GM18520 (cell line): ENCODE results near the gene AGPS.
"Not testable (repeated sequence)": the region's sequence is repeated elsewhere in the genome, so short reads cannot be mapped to it uniquely, and the experiment has no call there.

Source experiments
- ATAC-seq: cut with Tn5 transposase; IDR thresholded peaks from one replicate; pipeline ENCODE4 v1.9.1; 2021; ENCODE audit not compliant: unreplicated experiment

AGPS gene

DNA sequence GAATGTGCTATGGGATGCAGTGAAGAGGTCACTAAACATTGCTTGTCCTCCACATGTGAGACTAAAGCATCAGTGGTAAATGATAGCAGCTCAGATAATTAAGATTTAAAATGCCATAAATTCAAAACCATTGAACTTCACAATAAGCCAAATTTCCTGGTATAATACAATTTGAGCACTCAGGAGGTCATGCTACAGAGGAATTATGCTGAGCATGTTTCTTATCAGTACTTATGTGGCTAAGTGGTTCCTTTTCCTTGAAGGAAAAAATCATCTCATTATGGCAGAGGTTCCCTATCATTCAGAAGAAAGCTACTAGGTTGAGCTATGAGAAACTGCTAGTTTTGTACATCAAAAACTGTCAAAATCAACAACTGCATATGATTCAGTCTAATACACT is 156.6 kb downstream of the AGPS start:
- no peak for ATAC-seq

DNA sequence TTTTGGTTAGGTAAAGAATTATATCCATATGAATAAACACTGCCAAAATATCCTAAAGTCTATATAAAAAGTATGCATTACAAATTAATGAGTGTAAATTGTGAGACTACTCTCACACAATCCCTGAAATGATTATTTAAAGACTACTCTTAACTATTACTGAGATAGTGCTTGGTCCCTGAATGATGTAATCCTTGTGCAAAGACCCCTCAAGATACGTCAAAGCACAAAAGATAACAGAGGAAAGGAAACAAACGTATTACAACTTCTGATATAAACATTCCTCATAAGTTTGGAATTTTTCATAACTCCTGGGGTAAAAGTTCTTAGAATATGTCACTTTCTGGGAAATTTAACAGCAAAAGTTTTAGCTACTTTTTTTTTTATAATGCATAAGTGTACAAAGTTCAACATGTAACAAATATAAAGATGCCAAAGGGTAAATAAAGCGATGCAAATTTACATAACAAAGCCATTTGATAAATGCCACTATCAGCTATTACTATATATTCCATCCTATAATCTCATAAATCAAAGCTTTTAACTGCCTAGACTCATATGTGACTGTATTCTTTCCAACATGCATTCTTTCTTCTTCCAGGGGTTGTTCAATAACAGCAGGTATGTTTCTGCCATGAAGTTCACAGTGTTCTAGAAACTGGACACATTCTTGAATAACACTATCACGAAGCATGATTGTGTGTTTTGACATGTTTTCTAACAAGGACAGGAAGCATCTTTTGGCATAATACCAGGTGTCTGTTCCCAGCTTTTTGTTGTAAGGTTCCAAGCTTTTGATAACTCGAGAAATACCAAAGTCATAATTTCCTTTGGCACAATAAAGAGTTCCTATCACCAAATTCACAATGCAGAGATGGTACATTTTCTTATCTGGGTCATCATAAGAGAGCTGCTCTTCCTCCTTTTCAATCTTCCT is 158.0 kb downstream of the AGPS start:
- ATAC-seq, result no peak

DNA sequence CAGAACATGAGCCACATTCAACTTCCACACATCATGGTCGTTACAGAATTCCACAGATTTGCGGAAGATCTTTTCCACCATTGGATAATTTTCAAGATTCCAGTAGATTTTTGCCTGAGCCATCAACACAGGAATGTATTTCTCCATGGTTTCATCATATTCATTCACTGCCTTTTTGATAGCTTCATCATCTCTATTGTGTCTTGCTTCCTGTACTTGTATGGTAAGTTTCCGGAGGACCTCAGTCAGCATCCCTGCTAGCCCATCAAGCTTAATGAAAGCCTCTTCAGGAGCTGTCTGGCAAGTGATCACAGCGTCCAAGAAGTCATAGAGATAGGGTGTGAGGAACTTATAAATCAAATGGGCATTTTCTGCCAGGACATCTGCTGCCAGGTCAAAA is 158.8 kb downstream of the AGPS start:
- not testable (repeated sequence) for ATAC-seq

DNA sequence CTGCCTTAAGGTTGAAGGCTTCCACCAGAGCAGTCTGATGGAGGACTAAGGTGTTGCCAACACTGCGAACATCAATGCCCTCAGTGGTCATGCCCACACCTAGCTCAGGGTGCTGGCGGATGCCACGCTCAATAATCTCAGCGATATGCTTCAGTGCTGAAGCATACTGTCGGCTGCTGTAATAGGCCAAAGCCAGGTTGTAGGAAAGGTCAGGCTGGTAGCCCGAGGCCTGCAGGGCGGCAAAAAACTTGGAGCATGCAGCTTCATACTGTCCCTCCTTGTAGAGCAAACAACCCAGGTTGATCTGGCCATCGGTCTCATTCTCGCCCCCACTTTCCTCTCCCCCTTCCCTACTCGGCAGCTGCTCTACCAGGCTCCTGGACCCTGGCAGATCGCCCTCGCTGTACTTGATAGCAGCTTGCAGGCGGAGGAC is 159.4 kb downstream of the AGPS start:
- ATAC-seq, result no peak

DNA sequence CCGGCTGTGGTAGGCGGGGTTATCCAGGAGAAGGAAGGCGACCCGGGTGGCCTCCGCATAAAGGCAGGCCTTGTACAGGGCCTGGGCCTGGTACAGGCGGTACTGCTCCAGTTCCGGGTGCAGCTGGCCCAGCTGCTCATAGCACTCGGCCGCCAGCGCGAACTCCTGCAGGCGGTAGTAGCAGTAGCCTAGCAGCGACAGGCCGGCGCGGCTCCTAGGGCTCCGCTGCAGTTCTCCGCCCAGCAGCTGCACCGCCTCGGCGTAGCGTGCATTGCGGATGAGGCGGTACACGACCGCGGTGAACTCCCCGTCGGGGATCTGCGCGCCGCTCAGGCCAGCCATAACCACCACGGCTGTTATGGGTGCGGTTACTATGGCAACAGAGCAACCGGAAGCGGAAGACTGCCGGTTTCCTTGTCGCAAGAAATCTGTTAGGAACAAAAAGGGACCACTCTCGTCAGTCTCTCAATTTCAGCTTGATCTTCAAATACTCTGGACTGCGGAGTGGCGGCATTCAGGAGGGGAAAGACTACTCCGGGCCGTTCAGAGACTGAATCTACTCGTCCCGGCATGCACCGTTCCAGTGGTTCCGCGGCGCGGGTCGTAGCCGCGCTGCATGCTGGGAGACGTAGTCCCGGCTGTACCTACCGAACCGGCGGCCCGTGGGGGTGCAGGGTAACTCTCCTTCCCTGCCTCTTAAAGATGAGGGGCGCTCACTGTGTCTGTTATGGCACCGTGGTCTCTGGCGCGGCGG is 160.0 kb downstream of the AGPS start:
- peak; percentile 88 for ATAC-seq

DNA sequence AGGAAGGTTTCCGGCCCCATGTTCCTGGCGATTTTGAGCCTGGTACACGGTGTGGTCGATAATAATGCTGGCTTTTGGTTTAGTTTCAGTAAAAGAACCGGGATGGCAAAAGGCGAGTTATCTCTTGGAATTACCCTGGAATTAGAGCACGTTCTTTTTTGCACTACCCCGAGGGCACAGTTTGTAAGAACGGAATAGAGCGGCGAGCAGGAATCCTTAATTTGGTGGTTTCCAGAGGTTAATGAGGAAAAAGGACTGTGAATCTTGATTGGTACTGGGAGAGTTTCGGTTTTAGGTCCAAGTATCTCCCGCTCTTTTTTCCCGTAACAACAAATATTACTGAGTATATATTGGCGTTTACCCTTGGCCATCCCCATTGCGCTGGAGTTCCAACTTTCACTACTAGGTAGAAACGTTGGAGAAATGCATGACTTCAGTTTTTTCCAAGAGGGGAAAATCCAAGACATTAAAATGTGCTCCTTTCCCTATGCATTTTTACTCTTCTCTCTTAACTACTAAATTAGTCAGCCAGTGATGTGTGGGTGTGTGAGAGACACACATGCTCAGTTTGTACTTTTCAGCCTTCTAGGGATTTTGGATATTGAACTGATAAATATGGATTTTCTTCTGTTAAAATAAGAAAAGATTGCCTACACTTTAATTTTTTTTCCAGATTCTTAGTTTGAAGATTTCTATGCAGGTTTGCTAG is 160.8 kb downstream of the AGPS start:
- no peak for ATAC-seq

DNA sequence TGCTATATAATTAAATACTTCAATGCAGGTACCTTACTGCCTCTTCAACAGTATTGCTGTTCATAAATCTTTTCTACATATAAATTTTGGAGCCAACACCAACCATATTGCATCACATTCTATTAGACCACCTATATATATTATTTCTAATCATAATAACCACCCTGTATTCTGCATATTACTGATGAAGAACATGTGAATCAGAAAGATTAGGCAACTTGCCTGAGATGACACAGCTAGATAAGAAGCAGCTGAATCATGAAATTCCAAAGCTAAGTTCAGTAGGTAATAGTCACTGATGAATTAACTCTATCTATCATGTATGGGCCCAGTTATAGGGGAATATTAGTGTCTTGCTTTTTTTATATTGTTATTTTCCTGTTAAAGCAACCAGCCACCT is 161.8 kb downstream of the AGPS start:
- ATAC-seq, result no peak

DNA sequence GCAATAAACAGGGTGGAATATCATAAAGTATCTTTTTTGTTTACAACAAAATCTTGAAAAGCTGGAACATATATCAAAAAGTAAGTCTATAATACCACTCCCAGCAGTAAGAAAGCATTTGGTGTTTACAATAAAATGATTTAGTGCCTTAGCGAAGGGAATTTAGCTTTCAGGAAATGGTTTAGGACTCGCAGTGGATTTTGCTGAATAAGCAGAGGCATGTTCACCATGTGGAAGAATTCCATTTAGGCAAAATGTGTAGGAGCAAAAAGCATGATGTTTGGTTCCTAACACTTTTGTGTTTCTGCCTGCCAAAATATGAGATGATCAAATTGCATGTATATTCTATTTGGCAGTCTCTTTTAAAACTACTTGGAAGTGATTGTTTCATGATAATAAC is 163.6 kb downstream of the AGPS start:
- ATAC-seq, result no peak

DNA sequence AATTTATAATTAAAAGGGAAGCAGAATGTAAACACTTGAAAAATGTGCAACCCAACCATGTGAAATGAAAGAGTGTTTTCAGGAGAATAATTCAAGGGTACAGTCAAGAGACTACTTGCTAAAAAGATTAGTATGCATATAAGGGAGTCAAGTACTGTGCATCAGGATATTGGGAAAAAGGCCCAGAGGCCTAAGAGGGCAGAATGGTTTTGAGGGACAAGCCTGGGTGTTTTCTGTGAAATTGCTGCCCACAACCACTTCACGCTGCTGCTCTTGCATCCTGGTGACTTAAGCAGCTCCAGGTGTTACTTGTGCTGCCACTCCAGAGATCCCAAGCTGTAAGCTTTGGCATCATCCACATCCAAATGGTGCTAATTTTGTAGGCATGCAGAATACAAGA is 165.2 kb downstream of the AGPS start:
- ATAC-seq, result no peak

DNA sequence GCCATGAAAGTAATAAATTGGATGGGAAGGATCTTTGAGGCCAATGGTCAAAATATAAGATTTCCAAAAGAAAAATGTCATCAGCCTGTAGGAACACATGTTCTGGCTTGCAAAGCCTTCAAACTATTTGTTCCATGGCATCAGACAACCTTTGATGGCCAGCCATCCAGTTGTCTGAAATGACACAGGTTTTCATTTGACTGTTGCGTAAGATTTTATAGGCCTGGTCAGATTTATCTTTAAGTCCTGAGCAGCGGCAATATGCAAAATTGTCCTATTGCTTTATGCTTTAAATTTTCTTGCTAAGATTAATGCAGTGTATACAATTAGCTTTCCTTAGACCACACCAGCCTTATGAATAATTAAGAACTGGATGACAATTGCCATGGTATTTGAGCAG is 167.1 kb downstream of the AGPS start:
- no peak for ATAC-seq

DNA sequence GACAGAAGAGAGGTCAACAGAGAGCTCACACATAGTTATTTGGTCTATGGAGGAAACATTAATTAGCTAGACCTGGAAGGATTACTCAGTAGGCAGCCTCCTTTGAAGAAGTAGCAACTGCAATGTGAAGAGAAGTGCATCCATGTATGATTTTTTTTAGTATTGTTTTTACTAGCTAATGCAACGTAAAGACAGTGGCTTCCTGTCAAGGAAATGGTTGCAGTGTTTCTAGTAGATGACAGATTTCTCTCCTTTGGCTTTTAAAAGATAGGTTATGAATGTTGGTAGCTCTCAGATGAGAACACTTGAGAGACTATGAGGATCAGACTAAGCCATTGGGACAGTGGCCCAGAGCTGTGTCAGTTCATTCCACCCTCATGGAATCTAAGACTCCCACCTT is 175.8 kb downstream of the AGPS start:
- no peak for ATAC-seq

DNA sequence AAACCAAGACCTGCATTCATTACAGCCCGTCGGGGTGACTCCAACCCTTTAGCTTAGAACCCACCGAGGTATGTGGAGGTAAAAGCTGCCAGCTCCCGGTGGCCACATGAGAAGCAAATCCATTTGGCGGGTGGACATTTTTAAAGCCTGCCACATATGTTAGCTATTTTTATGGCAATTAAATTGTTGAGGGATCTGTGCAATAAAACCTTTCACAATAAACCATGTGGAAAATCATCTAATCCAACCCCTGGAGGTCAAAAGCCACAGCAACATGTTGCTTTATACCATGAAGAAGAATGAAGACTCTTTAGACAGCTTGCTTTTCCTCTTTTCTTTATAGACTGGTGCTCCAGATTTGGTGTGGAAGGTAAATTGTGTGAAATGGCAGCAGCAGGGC is 176.3 kb downstream of the AGPS start:
- no peak for ATAC-seq

DNA sequence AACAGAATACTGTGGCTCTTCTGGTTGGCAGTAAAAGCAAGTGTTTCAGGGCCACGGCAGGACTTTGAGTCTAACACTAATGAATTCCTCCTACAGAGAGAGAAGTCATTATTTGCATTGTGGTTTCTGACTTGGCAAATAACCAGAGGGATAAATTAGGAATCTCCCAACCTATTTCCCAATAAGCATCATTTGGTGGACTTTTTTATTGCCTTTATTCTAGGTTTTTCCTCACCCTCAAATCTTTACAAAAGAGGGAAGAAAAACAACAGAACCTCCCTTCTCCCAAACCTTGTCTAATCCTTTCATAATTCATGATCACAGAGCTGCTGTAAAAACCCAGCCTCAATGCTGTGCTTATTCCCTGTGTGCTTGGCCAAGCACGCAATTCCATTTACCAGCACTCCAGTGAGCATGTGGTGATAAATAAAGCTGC is 179.7 kb downstream of the AGPS start:
- ATAC-seq, result no peak

DNA sequence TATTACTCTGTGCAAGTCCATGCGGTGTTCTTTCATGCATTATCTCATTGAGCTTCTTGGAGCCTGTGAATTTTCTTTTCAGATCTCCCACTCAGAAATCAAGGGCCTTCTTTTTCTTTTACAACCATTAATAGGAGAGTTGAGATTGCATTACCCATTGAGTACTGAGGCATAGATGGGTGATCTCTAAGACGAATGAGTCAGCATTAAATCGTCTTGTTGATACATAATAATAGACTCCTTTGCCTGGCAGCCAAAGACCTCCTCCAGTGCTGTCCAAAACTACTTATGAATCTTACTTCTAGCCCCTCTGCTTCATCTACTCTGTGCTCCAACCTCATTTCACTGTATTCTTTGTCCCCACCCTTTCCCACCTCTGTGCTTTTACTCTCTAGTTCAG is 180.5 kb downstream of the AGPS start:
- no peak for ATAC-seq

DNA sequence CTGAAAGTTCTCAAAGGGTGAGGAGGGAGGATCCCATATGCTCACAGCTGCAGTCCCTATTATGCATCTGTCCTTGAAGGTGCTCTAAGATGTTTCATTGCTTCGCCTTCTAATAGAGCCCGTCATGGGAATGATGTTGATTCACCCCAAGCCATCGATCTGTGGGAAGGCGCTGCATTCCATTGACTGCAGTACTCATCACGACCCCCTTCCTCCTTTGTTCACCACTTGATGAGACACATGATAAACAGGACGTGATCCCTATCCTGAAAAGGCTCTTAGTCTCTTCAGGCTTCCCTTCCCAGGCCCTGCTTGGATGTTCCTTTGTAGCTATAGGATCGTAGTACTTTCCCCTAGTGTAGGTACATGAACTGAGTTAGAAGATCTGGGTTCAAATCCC is 181.8 kb downstream of the AGPS start:
- no peak for ATAC-seq

DNA sequence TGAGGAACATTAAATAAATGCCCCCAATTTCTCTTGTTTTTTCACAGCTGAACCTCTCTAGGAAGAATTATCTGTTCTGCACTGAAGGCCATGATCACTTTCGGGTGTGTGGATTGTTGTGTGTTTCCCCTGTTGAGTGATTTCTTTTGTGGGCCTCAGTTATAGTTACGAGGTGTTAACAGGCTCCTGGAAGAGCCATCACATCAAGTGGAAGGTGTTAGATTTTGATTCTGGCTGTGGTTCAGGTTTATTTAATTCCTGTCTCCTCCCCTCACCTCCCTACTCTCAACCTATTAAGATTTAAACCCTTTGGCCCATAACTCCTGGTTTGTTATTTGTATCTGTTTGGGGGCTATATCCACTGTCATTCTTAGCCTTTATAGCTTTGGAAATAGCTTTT is 182.8 kb downstream of the AGPS start:
- no peak for ATAC-seq

DNA sequence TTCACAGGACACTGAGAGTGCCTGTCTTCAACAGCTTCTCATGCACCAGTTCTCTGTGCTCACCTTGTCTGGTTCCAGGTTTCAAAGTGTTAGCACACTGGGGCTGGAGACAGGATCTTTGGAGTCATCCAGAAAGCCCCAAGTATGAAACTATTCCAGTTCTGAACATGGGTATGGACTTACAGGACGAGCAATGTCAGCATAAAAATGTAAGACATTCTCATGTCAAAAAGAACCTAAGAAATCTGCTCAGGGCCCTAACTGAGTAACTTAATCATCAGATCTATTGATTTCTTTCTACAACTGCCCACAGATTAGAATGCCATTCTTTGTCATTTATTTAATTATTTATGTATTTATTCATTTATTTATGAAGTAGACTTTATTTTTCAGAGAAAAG is 184.5 kb downstream of the AGPS start:
- no peak for ATAC-seq

DNA sequence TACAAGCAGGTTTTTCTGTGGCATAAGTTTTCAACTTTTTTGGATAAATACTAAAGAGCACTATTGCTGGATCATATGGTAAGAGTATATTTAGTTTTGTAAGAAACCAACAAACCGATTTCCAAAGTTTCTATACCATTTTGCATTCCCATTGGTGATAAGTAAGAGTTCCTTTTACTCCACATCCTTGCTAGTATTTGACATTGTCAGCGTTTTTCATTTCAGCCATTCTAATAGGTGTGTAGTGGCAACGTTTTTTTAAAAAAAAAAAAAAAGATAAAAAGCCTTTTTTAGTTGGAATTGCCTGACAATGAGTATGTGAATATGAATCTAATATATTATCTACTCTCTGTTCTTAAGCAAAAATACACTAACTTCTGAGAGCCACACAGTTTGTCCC is 185.9 kb downstream of the AGPS start:
- ATAC-seq, result no peak

DNA sequence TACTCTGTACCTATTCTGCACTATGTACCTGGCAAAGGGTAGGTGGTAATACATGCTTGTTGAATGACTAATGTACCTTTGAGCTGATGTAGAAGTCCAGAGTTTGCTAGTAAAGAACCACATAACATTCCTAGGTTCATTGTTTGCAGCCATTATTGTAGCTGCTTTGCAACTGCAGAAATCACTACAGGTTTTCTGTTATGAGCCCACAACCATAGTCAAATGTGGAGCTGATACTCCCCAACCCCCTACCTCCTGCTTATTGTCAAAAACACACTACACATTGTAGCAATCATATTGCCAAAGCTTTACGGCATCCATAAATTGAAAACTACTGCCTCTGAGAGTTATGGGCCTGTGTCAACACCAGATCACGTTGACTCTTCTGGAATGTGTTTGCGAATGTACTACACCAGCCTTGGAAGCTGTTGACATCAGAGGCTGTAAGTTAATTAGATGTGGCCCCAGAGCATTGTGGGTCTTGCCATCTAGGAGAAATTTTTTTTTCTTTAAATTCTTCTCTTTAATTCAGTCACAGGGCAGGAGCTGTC is 187.0 kb downstream of the AGPS start:
- no peak for ATAC-seq

DNA sequence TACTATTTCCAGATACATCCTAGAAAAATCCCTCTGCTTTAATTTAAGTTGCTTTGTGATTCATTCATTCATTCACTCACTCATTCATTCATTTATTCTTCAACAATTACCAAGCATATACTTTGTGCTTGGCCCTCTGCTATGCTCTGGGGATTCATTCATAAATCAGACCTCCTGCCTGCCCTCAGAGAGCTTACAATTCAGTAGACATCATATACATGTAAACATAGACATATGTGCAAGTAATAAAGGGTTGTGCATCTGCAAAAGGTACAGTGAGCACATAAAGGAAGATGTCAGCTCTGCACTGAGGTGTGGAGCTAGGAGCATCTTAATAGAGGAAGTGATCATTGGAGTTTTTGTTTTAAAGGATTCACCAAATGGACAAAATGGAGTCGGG is 189.4 kb downstream of the AGPS start:
- ATAC-seq, result no peak

DNA sequence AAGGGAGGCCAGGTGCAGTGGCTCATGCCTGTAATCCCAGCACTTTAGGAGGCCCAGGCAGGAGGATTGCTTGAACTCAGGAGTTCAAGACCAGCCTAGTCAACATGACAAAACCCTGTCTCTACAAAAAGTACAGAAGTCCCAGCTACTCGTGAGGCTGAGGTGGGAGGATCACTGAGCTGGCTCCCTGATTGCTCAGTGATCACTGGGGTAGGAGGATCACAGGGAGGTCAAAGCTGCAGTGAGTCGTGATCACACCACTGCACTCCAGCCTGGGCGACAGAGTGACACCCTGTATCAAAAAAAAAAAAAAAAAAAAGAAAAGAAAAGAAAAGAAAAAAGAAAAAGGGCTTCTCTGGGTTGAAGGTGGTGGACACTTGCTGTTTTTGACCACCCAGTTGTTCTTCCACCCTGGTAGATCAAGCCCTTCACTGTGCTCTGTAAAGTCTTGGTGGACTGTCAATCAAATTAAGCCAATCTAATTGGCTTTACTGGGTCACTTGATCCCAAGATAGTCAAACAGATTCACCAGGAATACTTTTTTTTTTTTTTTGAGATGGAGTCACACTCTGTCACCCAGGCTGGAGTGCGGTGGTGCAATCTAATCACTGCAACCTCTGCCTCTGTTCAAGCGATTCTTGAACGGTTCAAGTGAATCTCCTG is 191.6 kb downstream of the AGPS start:
- ATAC-seq, result no peak
